Right lobe of liver (tissue), 4 donors: ENCODE measurements around the gene BORCS6.

ENCODE experiments used
- POLR2A ChIP-seq: fragments of 450-650 bp; IDR thresholded peaks from one replicate; pipeline ENCODE4 v1.6.1; 2017; ENCODE audit warnings: antibody characterized with exemption, mild to moderate bottlenecking
- TF ChIP-seq, protein P1 (sequence below), 4 donors: fragments of 200-600 bp in 3 of 4; fragments of 450-650 bp in 1 of 4; IDR thresholded peaks; one replicate each; pipeline versions ENCODE4 v1.5.1 to v1.8.0; 2016 to 2022; ENCODE audit warnings: antibody characterized with exemption in 4 of 4, mild to moderate bottlenecking in 2 of 4
- donor health status: DM: no; HTN: no; CAD: no.
- donor health status: DM: no; HTN: no; CAD: no.
- donor health status: DM: no; HTN: yes; CAD: no.

GRCh38 chr17:8154608-8155155 is 35.3 kb downstream of the BORCS6 start:
- TF ChIP-seq, protein P1, sequence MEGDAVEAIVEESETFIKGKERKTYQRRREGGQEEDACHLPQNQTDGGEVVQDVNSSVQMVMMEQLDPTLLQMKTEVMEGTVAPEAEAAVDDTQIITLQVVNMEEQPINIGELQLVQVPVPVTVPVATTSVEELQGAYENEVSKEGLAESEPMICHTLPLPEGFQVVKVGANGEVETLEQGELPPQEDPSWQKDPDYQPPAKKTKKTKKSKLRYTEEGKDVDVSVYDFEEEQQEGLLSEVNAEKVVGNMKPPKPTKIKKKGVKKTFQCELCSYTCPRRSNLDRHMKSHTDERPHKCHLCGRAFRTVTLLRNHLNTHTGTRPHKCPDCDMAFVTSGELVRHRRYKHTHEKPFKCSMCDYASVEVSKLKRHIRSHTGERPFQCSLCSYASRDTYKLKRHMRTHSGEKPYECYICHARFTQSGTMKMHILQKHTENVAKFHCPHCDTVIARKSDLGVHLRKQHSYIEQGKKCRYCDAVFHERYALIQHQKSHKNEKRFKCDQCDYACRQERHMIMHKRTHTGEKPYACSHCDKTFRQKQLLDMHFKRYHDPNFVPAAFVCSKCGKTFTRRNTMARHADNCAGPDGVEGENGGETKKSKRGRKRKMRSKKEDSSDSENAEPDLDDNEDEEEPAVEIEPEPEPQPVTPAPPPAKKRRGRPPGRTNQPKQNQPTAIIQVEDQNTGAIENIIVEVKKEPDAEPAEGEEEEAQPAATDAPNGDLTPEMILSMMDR (IDR thresholded peaks at IDR 0.05): no peak
- TF ChIP-seq POLR2A: no peak
